NB4 (cell line): ENCODE measurements around the gene RBCK1.

Experiments used
- DNase-seq: peaks from one replicate; pipeline ENCODE4 v3.0.0; 2010; ENCODE audit warnings: low read depth
- H3K4me3 ChIP-seq: one replicate; pipeline ENCODE4 v1.5.1; 2011; ENCODE audit warnings: mild to moderate bottlenecking, low read depth, low read length, moderate library complexity
- MAX ChIP-seq: IDR thresholded peaks from 2 replicates; pipeline ENCODE4 v1.6.1; 2011; ENCODE audit warnings: low read depth, low read length
- MYC ChIP-seq: IDR thresholded peaks from 2 replicates; pipeline ENCODE4 v1.6.1; 2011; ENCODE audit warnings: low read depth, low read length
- POLR2A ChIP-seq: IDR thresholded peaks from 2 replicates; pipeline ENCODE4 v1.6.1; 2011; ENCODE audit warnings: mild to moderate bottlenecking; ENCODE audit not compliant: insufficient read length; ENCODE audit errors: extremely low read depth
- TF ChIP-seq, protein P1 (sequence below): IDR thresholded peaks from one replicate; pipeline ENCODE4 v1.5.1; 2012; ENCODE audit warnings: low read depth, low read length

RBCK1 gene

GRCh38 chr20:426566-426965, 18.5 kb downstream of the RBCK1 start:
- no peak for DNase-seq
- no peak overlapping the region for H3K4me3 ChIP-seq
- TF ChIP-seq, protein P1, sequence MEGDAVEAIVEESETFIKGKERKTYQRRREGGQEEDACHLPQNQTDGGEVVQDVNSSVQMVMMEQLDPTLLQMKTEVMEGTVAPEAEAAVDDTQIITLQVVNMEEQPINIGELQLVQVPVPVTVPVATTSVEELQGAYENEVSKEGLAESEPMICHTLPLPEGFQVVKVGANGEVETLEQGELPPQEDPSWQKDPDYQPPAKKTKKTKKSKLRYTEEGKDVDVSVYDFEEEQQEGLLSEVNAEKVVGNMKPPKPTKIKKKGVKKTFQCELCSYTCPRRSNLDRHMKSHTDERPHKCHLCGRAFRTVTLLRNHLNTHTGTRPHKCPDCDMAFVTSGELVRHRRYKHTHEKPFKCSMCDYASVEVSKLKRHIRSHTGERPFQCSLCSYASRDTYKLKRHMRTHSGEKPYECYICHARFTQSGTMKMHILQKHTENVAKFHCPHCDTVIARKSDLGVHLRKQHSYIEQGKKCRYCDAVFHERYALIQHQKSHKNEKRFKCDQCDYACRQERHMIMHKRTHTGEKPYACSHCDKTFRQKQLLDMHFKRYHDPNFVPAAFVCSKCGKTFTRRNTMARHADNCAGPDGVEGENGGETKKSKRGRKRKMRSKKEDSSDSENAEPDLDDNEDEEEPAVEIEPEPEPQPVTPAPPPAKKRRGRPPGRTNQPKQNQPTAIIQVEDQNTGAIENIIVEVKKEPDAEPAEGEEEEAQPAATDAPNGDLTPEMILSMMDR: no peak
- TF ChIP-seq POLR2A (no peak), MAX (no peak), MYC (no peak)

- no peak for TF ChIP-seq POLR2A
- no peak for TF ChIP-seq MAX
- TF ChIP-seq, protein P1: no peak
- no peak for TF ChIP-seq MYC
- no peak overlapping the region for H3K4me3 ChIP-seq
- no peak for DNase-seq
Observed at GRCh38 chr20:427401-427800, 19.3 kb downstream of the RBCK1 start.

- no peak overlapping the region for H3K4me3 ChIP-seq
- DNase-seq: no peak
- TF ChIP-seq POLR2A (no peak), MYC (no peak)
Observed at GRCh38 chr20:427849-428657, 20.0 kb downstream of the RBCK1 start.

GRCh38 chr20:428658-429200, 20.6 kb downstream of the RBCK1 start:
- TF ChIP-seq MAX (no peak), POLR2A (no peak), MYC (no peak)
- TF ChIP-seq, protein P1: no peak
- no peak for DNase-seq
- H3K4me3 ChIP-seq: no peak overlapping the region

DNA sequence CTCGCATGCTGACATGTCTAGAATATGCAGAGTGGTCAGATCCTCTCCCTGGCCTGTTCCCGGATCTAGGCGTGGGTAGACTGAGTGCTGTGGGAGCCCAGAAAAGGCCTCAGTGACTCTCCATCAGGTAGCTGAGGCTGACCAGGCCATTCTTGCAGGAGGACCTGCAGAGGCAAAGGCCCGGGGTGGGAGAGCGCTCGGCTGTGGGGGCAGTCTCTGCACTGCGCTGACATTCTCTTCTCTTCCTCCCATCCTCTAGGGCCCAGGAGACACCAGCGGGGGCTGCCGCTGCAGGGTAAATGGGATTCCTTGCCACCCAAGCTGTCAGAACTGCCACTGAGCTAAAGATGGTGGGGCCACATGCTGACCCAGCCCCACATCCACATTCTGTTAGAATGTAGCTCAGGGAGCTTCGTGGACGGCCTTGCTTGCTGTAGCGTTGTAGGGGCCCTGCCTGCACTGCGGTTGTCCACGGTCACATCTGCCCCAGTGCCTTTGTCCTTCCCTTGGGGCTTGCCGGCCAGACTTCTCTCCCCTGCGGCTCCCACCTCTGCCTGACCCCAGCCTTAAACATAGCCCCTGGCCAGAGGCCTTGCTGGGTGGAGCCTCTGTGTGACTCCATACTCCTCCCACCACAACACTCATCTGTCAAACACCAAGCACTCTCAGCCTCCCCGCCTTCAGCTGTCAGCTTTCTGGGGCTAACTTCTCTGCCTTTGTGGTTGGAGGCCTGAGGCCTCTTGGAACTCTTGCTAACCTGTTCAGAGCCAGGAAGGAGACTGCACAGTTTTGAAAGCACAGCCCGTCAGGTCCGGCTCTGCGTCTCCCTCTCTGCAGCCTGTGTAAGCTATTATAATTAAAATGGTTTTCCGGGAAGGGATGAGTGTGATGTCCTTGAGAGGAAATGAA, 22.2 kb downstream of the RBCK1 start:
- no peak for DNase-seq
- no peak overlapping the region for H3K4me3 ChIP-seq
- TF ChIP-seq MAX (no peak), POLR2A (no peak), MYC (no peak)
- TF ChIP-seq, protein P1: no peak
